SK-N-SH treated with all-trans-retinoic acid at 6 μM for 48 hours (cell line): ENCODE data around the gene FBXO27.

Source experiments
- ATAC-seq: fragments of 200-7000 bp; cut with Tn5 transposase; 3 replicates; pipeline ENCODE4 v1.9.1; 2020; ENCODE audit warnings: mild to moderate bottlenecking, moderate library complexity
- ARNTL ChIP-seq: fragments of 450-650 bp; formaldehyde crosslinking; IDR thresholded peaks from 2 replicates; pipeline ENCODE4 v1.5.0; 2020; ENCODE audit warnings: low read depth, mild to moderate bottlenecking, moderate library complexity, borderline replicate concordance
- BACH2 ChIP-seq: fragments of 250-450 bp; sonication (Bioruptor Pico); IDR thresholded peaks from 2 replicates; pipeline ENCODE4 v1.9.0; 2021; ENCODE audit warnings: mild to moderate bottlenecking, borderline replicate concordance
- CSDC2 ChIP-seq: fragments of 250-450 bp; sonication (Bioruptor Pico); IDR thresholded peaks from 2 replicates; pipeline ENCODE4 v1.5.0; 2020; ENCODE audit warnings: mild to moderate bottlenecking, moderate library complexity
- ESRRG ChIP-seq: fragments of 250-450 bp; sonication (Bioruptor Pico); IDR thresholded peaks from 2 replicates; pipeline ENCODE4 v1.6.1; 2021; ENCODE audit warnings: mild to moderate bottlenecking
- GLIS3 ChIP-seq: fragments of 250-450 bp; sonication (Bioruptor Pico); IDR thresholded peaks from 2 replicates; pipeline ENCODE4 v1.5.0; 2020; ENCODE audit warnings: mild to moderate bottlenecking, moderate library complexity
- OSR1 ChIP-seq: fragments of 250-450 bp; sonication (Bioruptor Pico); IDR thresholded peaks from 2 replicates; pipeline ENCODE4 v1.8.0; 2022; ENCODE audit warnings: moderate library complexity, mild to moderate bottlenecking, inconsistent platforms
- PPARA ChIP-seq: fragments of 250-450 bp; sonication (Bioruptor Pico); IDR thresholded peaks from 2 replicates; pipeline ENCODE4 v1.5.0; 2020; ENCODE audit warnings: mild to moderate bottlenecking, borderline replicate concordance
- RARB ChIP-seq: fragments of 250-450 bp; sonication (Bioruptor Pico); IDR thresholded peaks from 2 replicates; pipeline ENCODE4 v1.8.0; 2021; ENCODE audit warnings: mild to moderate bottlenecking, moderate library complexity
- SNAI2 ChIP-seq: fragments of 250-450 bp; sonication (Bioruptor Pico); IDR thresholded peaks from 2 replicates; pipeline ENCODE4 v1.5.0; 2020; ENCODE audit warnings: mild to moderate bottlenecking, moderate library complexity
- TOX ChIP-seq: fragments of 250-450 bp; sonication (Bioruptor Pico); IDR thresholded peaks from 2 replicates; pipeline ENCODE4 v1.8.0; 2021; ENCODE audit warnings: mild to moderate bottlenecking, moderate library complexity, borderline replicate concordance
- ZC3H10 ChIP-seq: fragments of 250-450 bp; sonication (Bioruptor Pico); IDR thresholded peaks from 2 replicates; pipeline ENCODE4 v1.5.1; 2021; ENCODE audit warnings: mild to moderate bottlenecking, moderate library complexity
- ZFP3 ChIP-seq: fragments of 250-450 bp; sonication (Bioruptor Pico); IDR thresholded peaks from 2 replicates; pipeline ENCODE4 v1.5.0; 2020; ENCODE audit warnings: mild to moderate bottlenecking, moderate library complexity
- ZFP30 ChIP-seq: fragments of 450-650 bp; formaldehyde crosslinking; IDR thresholded peaks from 2 replicates; pipeline ENCODE4 v1.5.0; 2022; ENCODE audit warnings: mild to moderate bottlenecking, moderate library complexity
- ZNF565 ChIP-seq: fragments of 450-650 bp; formaldehyde crosslinking; conservative IDR thresholded peaks from 2 replicates; pipeline ENCODE4 v1.5.0; 2020; ENCODE audit warnings: low read depth, mild to moderate bottlenecking, moderate library complexity
- ZNF70 ChIP-seq: fragments of 450-650 bp; formaldehyde crosslinking; IDR thresholded peaks from 2 replicates; pipeline ENCODE4 v1.5.0; 2020; ENCODE audit warnings: mild to moderate bottlenecking, moderate library complexity
- ZNF8 ChIP-seq: fragments of 450-650 bp; formaldehyde crosslinking; IDR thresholded peaks from 2 replicates; pipeline ENCODE4 v1.5.0; 2020; ENCODE audit warnings: mild to moderate bottlenecking, moderate library complexity
- TF ChIP-seq, protein P1 (sequence below): fragments of 250-450 bp; sonication (Bioruptor Pico); IDR thresholded peaks from 2 replicates; pipeline ENCODE4 v1.8.0; 2021; ENCODE audit warnings: low read depth, mild to moderate bottlenecking, moderate library complexity, borderline replicate concordance
- TF ChIP-seq, protein P2 (sequence below): fragments of 250-450 bp; sonication (Bioruptor Pico); IDR thresholded peaks from 2 replicates; pipeline ENCODE4 v1.5.0; 2020; ENCODE audit warnings: mild to moderate bottlenecking, moderate library complexity
- TF ChIP-seq, protein P3 (sequence below): fragments of 250-450 bp; sonication (Bioruptor Pico); IDR thresholded peaks from 2 replicates; pipeline ENCODE4 v1.8.0; 2020; ENCODE audit warnings: mild to moderate bottlenecking, moderate library complexity, borderline replicate concordance
- TF ChIP-seq, protein P4 (sequence below): fragments of 250-450 bp; sonication (Bioruptor Pico); IDR thresholded peaks from 2 replicates; pipeline ENCODE4 v1.5.1; 2020; ENCODE audit warnings: low read depth, mild to moderate bottlenecking, moderate library complexity

Gene FBXO27

DNA sequence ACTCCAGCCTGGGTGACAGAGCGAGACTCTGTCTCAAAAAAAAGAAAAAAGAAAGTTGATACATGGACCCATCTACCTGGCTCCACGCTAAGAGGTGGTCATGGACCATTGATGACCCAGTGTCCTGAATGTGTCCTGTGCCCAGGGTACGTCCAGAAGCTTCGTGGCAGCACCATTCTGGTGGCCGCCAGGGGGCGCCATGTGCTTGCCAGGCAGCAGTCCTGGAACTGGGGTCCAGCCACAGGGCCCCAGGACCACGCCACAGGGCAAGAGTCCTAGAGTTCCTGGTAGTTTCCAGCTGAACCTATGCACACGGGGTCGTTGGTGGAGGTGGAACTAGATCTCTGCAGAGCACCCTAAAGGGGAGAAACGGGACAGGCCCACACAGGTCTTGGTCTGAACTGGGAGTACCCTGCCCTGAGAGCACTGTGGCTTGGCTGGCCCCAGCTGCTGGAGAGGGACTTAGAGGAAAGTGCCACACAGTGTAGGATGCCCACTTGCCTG lies 19.9 kb upstream of the FBXO27 start:
- TF ChIP-seq RARB (CRISPR knock-in tag) (no peak), ESRRG (CRISPR knock-in tag) (no peak), ZC3H10 (CRISPR knock-in tag) (no peak)
- TF ChIP-seq, protein P1, sequence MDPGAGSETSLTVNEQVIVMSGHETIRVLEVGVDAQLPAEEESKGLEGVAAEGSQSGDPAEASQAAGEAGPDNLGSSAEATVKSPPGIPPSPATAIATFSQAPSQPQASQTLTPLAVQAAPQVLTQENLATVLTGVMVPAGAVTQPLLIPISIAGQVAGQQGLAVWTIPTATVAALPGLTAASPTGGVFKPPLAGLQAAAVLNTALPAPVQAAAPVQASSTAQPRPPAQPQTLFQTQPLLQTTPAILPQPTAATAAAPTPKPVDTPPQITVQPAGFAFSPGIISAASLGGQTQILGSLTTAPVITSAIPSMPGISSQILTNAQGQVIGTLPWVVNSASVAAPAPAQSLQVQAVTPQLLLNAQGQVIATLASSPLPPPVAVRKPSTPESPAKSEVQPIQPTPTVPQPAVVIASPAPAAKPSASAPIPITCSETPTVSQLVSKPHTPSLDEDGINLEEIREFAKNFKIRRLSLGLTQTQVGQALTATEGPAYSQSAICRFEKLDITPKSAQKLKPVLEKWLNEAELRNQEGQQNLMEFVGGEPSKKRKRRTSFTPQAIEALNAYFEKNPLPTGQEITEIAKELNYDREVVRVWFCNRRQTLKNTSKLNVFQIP (CRISPR knock-in tag) = no peak
- peak; percentile 98 for ATAC-seq

DNA sequence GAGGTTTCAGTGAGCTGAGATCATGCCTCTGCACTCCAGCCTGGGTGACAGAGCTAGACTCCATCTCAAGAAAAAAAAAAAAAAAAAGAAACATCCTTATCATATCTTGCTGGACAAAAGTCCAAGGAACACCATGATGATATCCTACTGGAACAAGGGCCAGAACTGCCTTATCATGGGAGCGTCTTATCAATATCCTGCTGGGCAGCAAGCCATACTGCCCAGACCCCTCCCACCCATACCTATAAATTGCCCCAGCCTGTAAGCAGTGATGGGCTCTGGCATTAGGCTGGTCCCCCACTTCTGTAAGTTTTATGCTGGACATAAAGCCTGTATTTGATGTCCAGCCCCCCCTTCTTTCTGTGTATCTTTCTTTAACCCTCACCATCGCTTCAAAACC lies 14.7 kb upstream of the FBXO27 start:
- TF ChIP-seq PPARA (CRISPR knock-in tag) = no peak
- TF ChIP-seq ESRRG (CRISPR knock-in tag) = no peak
- TF ChIP-seq, protein P2, sequence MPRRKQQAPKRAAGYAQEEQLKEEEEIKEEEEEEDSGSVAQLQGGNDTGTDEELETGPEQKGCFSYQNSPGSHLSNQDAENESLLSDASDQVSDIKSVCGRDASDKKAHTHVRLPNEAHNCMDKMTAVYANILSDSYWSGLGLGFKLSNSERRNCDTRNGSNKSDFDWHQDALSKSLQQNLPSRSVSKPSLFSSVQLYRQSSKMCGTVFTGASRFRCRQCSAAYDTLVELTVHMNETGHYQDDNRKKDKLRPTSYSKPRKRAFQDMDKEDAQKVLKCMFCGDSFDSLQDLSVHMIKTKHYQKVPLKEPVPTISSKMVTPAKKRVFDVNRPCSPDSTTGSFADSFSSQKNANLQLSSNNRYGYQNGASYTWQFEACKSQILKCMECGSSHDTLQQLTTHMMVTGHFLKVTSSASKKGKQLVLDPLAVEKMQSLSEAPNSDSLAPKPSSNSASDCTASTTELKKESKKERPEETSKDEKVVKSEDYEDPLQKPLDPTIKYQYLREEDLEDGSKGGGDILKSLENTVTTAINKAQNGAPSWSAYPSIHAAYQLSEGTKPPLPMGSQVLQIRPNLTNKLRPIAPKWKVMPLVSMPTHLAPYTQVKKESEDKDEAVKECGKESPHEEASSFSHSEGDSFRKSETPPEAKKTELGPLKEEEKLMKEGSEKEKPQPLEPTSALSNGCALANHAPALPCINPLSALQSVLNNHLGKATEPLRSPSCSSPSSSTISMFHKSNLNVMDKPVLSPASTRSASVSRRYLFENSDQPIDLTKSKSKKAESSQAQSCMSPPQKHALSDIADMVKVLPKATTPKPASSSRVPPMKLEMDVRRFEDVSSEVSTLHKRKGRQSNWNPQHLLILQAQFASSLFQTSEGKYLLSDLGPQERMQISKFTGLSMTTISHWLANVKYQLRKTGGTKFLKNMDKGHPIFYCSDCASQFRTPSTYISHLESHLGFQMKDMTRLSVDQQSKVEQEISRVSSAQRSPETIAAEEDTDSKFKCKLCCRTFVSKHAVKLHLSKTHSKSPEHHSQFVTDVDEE (CRISPR knock-in tag) = no peak
- no peak for TF ChIP-seq CSDC2 (CRISPR knock-in tag)
- no peak for TF ChIP-seq ZC3H10 (CRISPR knock-in tag)
- TF ChIP-seq ZNF70 (CRISPR knock-in tag) = no peak
- TF ChIP-seq, protein P3, sequence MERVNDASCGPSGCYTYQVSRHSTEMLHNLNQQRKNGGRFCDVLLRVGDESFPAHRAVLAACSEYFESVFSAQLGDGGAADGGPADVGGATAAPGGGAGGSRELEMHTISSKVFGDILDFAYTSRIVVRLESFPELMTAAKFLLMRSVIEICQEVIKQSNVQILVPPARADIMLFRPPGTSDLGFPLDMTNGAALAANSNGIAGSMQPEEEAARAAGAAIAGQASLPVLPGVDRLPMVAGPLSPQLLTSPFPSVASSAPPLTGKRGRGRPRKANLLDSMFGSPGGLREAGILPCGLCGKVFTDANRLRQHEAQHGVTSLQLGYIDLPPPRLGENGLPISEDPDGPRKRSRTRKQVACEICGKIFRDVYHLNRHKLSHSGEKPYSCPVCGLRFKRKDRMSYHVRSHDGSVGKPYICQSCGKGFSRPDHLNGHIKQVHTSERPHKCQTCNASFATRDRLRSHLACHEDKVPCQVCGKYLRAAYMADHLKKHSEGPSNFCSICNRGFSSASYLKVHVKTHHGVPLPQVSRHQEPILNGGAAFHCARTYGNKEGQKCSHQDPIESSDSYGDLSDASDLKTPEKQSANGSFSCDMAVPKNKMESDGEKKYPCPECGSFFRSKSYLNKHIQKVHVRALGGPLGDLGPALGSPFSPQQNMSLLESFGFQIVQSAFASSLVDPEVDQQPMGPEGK (CRISPR knock-in tag) = no peak
- no peak for TF ChIP-seq ZNF8 (CRISPR knock-in tag)
- no peak for TF ChIP-seq ZFP30 (CRISPR knock-in tag)
- no peak for ATAC-seq

DNA sequence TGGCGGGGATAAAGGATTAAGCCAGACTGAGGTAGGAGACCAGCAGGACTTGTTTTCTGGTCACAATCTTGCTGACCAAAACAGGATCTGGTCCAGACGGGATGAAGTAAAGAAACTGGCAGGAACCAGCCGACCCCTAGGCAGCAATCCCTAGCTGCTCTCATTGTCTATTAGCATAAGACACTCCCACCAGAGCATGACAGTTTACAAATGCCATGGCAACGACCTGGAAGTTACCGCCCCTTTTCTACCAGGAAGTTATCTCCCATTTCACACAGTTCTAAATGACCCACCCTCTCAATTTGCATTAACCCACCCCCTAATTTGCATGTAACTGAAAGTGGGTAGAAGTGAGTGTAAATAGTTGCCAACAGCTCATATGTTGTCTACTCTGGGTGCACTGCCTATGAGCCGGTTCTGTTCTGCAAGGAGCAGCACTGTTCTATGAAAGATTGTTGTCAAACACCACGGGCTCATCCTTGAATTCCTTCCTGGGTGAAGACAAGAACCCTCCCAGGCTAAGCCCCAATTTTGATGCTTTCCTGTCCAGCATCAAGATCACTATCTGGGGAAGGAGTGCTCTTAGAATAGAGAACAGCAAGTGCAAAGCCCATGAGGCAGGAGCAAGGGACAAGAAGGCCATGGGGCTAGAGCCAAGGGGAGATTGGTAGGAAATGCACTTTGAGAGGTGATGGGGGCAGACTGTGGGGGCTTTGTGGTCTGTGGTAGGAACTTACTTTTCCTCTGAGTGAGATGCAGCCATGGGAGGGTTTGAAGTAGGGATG lies 13.9 kb upstream of the FBXO27 start:
- no peak for TF ChIP-seq BACH2
- no peak for TF ChIP-seq SNAI2 (CRISPR knock-in tag)
- no peak for TF ChIP-seq ZNF70 (CRISPR knock-in tag)
- no peak for TF ChIP-seq CSDC2 (CRISPR knock-in tag)
- TF ChIP-seq ZC3H10 (CRISPR knock-in tag) = no peak
- no peak for TF ChIP-seq ZNF565 (CRISPR knock-in tag)
- no peak for TF ChIP-seq OSR1 (CRISPR knock-in tag)
- no peak for TF ChIP-seq ZFP3
- TF ChIP-seq PPARA (CRISPR knock-in tag) = no peak
- peak; percentile 78 for ATAC-seq

DNA sequence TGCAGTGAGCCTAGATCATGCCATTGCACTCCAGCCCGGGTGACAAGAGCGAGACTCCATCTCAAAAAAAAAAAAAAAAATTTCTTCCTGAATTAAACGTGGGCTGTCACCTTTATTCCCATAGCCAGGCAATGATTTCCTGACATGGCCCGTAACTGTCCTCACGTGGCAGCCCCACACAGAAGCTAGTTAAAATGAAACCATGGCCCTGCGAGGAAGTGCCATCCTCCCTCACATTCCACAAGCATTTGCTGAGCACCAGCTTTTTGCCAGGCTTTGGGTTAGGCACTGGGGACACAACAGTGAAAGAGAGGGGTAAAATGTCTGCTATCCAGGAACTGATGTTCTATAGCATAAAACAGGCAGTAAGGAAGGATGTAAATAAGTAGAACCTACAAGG lies 13.2 kb upstream of the FBXO27 start:
- no peak for ATAC-seq
- no peak for TF ChIP-seq GLIS3 (CRISPR knock-in tag)
- TF ChIP-seq PPARA (CRISPR knock-in tag) = no peak
- TF ChIP-seq BACH2 = no peak
- no peak for TF ChIP-seq ARNTL
- no peak for TF ChIP-seq ZNF565 (CRISPR knock-in tag)
- no peak for TF ChIP-seq TOX
- TF ChIP-seq, protein P4, sequence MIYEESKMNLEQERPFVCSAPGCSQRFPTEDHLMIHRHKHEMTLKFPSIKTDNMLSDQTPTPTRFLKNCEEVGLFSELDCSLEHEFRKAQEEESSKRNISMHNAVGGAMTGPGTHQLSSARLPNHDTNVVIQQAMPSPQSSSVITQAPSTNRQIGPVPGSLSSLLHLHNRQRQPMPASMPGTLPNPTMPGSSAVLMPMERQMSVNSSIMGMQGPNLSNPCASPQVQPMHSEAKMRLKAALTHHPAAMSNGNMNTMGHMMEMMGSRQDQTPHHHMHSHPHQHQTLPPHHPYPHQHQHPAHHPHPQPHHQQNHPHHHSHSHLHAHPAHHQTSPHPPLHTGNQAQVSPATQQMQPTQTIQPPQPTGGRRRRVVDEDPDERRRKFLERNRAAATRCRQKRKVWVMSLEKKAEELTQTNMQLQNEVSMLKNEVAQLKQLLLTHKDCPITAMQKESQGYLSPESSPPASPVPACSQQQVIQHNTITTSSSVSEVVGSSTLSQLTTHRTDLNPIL = no peak
- TF ChIP-seq, protein P2 (CRISPR knock-in tag) = no peak
- TF ChIP-seq, all 23 proteins: peak for 0
